ENCODE data around the gene IFT43. TPM values are rescaled to one million over a fixed set of nuclear protein-coding genes. Genes with fewer than 3 reads are reported as not detected.

IFT43 gene
- total and polyA plus RNA-seq, 10 of the 15 experiments (the other 5 are each of a cell fraction or from before 2014, with no cell fraction given), result 8.2 to 24.8 (median 14.0) TPM

- 91% methylated on average over 15 of the region's 15 CpGs for WGBS (ENCODE audit: insufficient coverage, insufficient replicate concordance, low lambda C conversion rate, missing lambda C conversion rate)
- no TSS peak for BruUV-seq (replicated peaks)
- H3K4me2 ChIP-seq (ENCODE audit: control insufficient read depth, insufficient read depth), result no peak overlapping the region
- RAD21 ChIA-PET (ENCODE audit: unreplicated experiment), result interaction anchor here (1.1 kb wide), 1 partner anchor 65 kb away, joined by 3 read pairs; no protein-coding TSS in a partner anchor
- H3K9ac ChIP-seq (ENCODE audit: control insufficient read depth, insufficient read depth, low read length), result no peak overlapping the region
- no peak overlapping the region for H2AFZ ChIP-seq (ENCODE audit: control insufficient read depth, low read depth, low read length)
- no peaks in the 10 kb centered on the region for H3K36me3 ChIP-seq (ENCODE audit: control insufficient read depth in 2 of 2, insufficient read depth in 2 of 2, low read length in 1 of 2)
- in situ Hi-C loops (cut with MboI), result no loop called here
- no peak overlapping the region for H3K27ac ChIP-seq (ENCODE audit: control insufficient read depth, insufficient read depth)
- H3K9me3 ChIP-seq (replicated peaks; ENCODE audit: control insufficient read depth, insufficient read depth, low read length), result no peaks in the 10 kb centered on the region
- H4K20me1 ChIP-seq (ENCODE audit: control insufficient read depth, insufficient read depth), result no peaks in the 10 kb centered on the region
- intact Hi-C loops (cut with micrococcal nuclease; ENCODE audit: unreplicated experiment), result loop anchor here (10.0 kb wide), 1 partner anchor 797 kb away; the partner anchor contains the start of gene TMED10
- SMC1A ChIA-PET (ENCODE audit: uncharacterized antibody, unreplicated experiment), result interaction anchor here (1.8 kb wide), 1 partner anchor 65 kb away, joined by 7 read pairs; no protein-coding TSS in a partner anchor
- no peak for FAIRE-seq
- H3K79me2 ChIP-seq (ENCODE audit: control insufficient read depth, insufficient read depth, low read length), result no peaks in the 10 kb centered on the region
- TF ChIP-seq ATF2 (IDR thresholded peaks at IDR 0.05; ENCODE audit: low read length) (no peak), BACH1 (IDR thresholded peaks at IDR 0.05; ENCODE audit: borderline replicate concordance) (no peak), ZNF24 (IDR thresholded peaks at IDR 0.05) (no peak), USF2 (IDR thresholded peaks at IDR 0.05; ENCODE audit: borderline replicate concordance, low read depth, low read length) (no peak), BMI1 (IDR thresholded peaks at IDR 0.05; ENCODE audit: borderline replicate concordance) (no peak), PAX8 (IDR thresholded peaks at IDR 0.05) (no peak), CREM (IDR thresholded peaks at IDR 0.05; ENCODE audit: low read depth) (no peak), BHLHE40 (IDR thresholded peaks at IDR 0.05; ENCODE audit: borderline replicate concordance in 1 of 2, low read depth in 2 of 2, low read length in 1 of 2) (no peak), ASH2L (IDR thresholded peaks at IDR 0.05; ENCODE audit: borderline replicate concordance, low read depth) (no peak), CTCF (IDR thresholded peaks at IDR 0.05 in 2 of 3, conservative IDR thresholded peaks at IDR 0.05 in 1 of 3; ENCODE audit: control insufficient read depth in 2 of 3, extremely low read depth in 1 of 3, insufficient read depth in 1 of 3, low read depth in 3 of 3, low read length in 3 of 3) (no peak), USF1 (IDR thresholded peaks at IDR 0.05; ENCODE audit: borderline replicate concordance, extremely low read length, insufficient read depth, low read depth, low read length) (no peak), SIN3A (IDR thresholded peaks at IDR 0.05; ENCODE audit: low read depth, low read length) (no peak)
- no peaks in the 10 kb centered on the region for H3K27me3 ChIP-seq (replicated peaks in 1 of 2; ENCODE audit: control insufficient read depth in 2 of 2, insufficient read depth in 2 of 2, low read length in 1 of 2)
- ATAC-seq, result no peak
- peaks cover 9% of the 10 kb centered on the region for H3K4me1 ChIP-seq (ENCODE audit: control insufficient read depth, insufficient read depth, low read length)
- no peak overlapping the region for H3K4me3 ChIP-seq
- no peak for DNase-seq (ENCODE audit: low read depth, low spot score)
- POLR2A ChIA-PET, result interaction anchor here (0.7 to 0.8 kb wide), 2 partner anchors 12 to 190 kb away, joined by 3 read pairs; no protein-coding TSS in a partner anchor
- CTCF ChIA-PET, result interaction anchor here (1.3 to 2.7 kb wide), 3 partner anchors 8 to 263 kb away, joined by 4 to 10 read pairs (median 10); partner anchors contain the start of gene TGFB3
These were observed 14.1 kb upstream of the IFT43 start for GRCh38 chr14:75971509-75971908.
